ENCODE data around the gene ESR2. TPM values are rescaled to one million over a fixed set of nuclear protein-coding genes. Genes with fewer than 3 reads are reported as not detected.
"Not testable (repeated sequence)": the region's sequence is repeated elsewhere in the genome, so short reads cannot be mapped to it uniquely, and the experiment has no call there.

Gene ESR2
- total and polyA plus RNA-seq, 4 experiments from 2014 or later: 0.12 to 0.59 TPM; not detected in 2

GRCh38 chr14:64184103-64184729 lies 110.0 kb downstream of the ESR2 start:
- intact Hi-C loops (cut with micrococcal nuclease): no loop called here
- Mint-ChIP-seq H3K27me3 (no peaks in the 10 kb centered on the region), H3K4me3 (no peak overlapping the region), H3K9me3 (no peaks in the 10 kb centered on the region), H3K27ac (peak overlapping the region in 5 of 7 donors; percentile 9 to 75 (median 53)), H3K4me1 (peaks cover 0 to 5% (median 2%) of the 10 kb centered on the region in 4 donors), H3K36me3 (peaks cover 65 to 68% of the 10 kb centered on the region in 2 donors)
- Histone ChIP-seq H3K36me3 (ENCODE audit: insufficient read depth, low read length) (peaks cover 34% of the 10 kb centered on the region), H3K9me3 (ENCODE audit: control insufficient read depth in 1 of 2, low read length in 2 of 2) (no peaks in the 10 kb centered on the region), H3K27ac (ENCODE audit: low read depth, low read length) (no peak overlapping the region), H3K27me3 (ENCODE audit: insufficient read depth, low read length) (no peaks in the 10 kb centered on the region), H3K4me3 (ENCODE audit: low read length in 2 of 2) (no peak overlapping the region), H3K4me1 (ENCODE audit: insufficient read depth, low read length) (no peaks in the 10 kb centered on the region)
- POLR2A ChIA-PET (ENCODE audit: partially characterized antibody): no interaction called here
- no peak for DNase-seq
- CTCF ChIA-PET (ENCODE audit: partially characterized antibody): no interaction called here

- H3K9me3 Mint-ChIP-seq; POLR2A ChIA-PET (ENCODE audit: partially characterized antibody); H3K4me3 ChIP-seq (ENCODE audit: low read length in 2 of 2); CTCF ChIA-PET (ENCODE audit: partially characterized antibody); H3K4me1 ChIP-seq (ENCODE audit: insufficient read depth, low read length); DNase-seq; H3K4me3 Mint-ChIP-seq; H3K4me1 Mint-ChIP-seq; H3K27ac Mint-ChIP-seq; H3K9me3 ChIP-seq (ENCODE audit: control insufficient read depth in 1 of 2, low read length in 2 of 2); H3K27ac ChIP-seq (ENCODE audit: low read depth, low read length); H3K27me3 Mint-ChIP-seq; intact Hi-C loops (cut with micrococcal nuclease); H3K27me3 ChIP-seq (ENCODE audit: insufficient read depth, low read length): not testable (repeated sequence)
- H3K36me3 ChIP-seq (ENCODE audit: insufficient read depth, low read length): peaks cover 29% of the 10 kb centered on the region
- H3K36me3 Mint-ChIP-seq: peaks cover 61 to 63% of the 10 kb centered on the region in 2 donors
These were observed 111.3 kb downstream of the ESR2 start for GRCh38 chr14:64182908-64183307.

- peaks cover 48 to 61% of the 10 kb centered on the region in 2 donors for H3K36me3 Mint-ChIP-seq
- peaks cover 27% of the 10 kb centered on the region for H3K36me3 ChIP-seq (ENCODE audit: insufficient read depth, low read length)
- CTCF ChIA-PET (ENCODE audit: partially characterized antibody): interaction anchor here (1.1 kb wide), 1 partner anchor 48 kb away, joined by 3 read pairs; no protein-coding TSS in a partner anchor
These were observed 115.4 kb downstream of the ESR2 start for GRCh38 chr14:64178814-64179213.

GRCh38 chr14:64176330-64176729 lies 117.8 kb downstream of the ESR2 start:
- Mint-ChIP-seq H3K27ac (peak overlapping the region in 4 of 7 donors; percentile 23 to 86 (median 63)), H3K36me3 (peaks cover 49 to 74% of the 10 kb centered on the region in 2 donors)

More at GRCh38 chr14:64178814-64179213, 115.4 kb downstream of the ESR2 start:
- Mint-ChIP-seq H3K4me3 (no peak overlapping the region), H3K27me3 (no peaks in the 10 kb centered on the region), H3K27ac (peak overlapping the region in 3 of 7 donors; percentile 22 to 35 (median 30)), H3K9me3 (no peaks in the 10 kb centered on the region), H3K4me1 (peaks cover 0 to 12% (median 3%) of the 10 kb centered on the region in 4 donors)
- no peak for DNase-seq
- Histone ChIP-seq H3K27ac (ENCODE audit: low read depth, low read length) (no peak overlapping the region), H3K4me3 (ENCODE audit: low read length in 2 of 2) (no peak overlapping the region), H3K9me3 (ENCODE audit: control insufficient read depth in 1 of 2, low read length in 2 of 2) (no peaks in the 10 kb centered on the region), H3K4me1 (ENCODE audit: insufficient read depth, low read length) (no peaks in the 10 kb centered on the region), H3K27me3 (ENCODE audit: insufficient read depth, low read length) (no peaks in the 10 kb centered on the region)
- POLR2A ChIA-PET (ENCODE audit: partially characterized antibody): no interaction called here
- intact Hi-C loops (cut with micrococcal nuclease): no loop called here

GRCh38 chr14:64174922-64175782 lies 119.0 kb downstream of the ESR2 start:
- intact Hi-C loops (cut with micrococcal nuclease): no loop called here
- Histone ChIP-seq H3K36me3 (ENCODE audit: insufficient read depth, low read length) (peaks cover 32% of the 10 kb centered on the region), H3K9me3 (ENCODE audit: control insufficient read depth in 1 of 2, low read length in 2 of 2) (no peaks in the 10 kb centered on the region), H3K27me3 (ENCODE audit: insufficient read depth, low read length) (no peaks in the 10 kb centered on the region), H3K4me1 (ENCODE audit: insufficient read depth, low read length) (no peaks in the 10 kb centered on the region), H3K4me3 (ENCODE audit: low read length in 2 of 2) (no peak overlapping the region), H3K27ac (ENCODE audit: low read depth, low read length) (no peak overlapping the region)
- H3K4me1 Mint-ChIP-seq: peaks cover 0 to 18% (median 6%) of the 10 kb centered on the region in 4 donors
- no peaks in the 10 kb centered on the region for H3K27me3 Mint-ChIP-seq
- ChIA-PET CTCF (ENCODE audit: partially characterized antibody) (interaction anchor here (1.2 kb wide), 1 partner anchor 128 kb away, joined by 3 read pairs; no protein-coding TSS in a partner anchor), POLR2A (ENCODE audit: partially characterized antibody) (no interaction called here)
- H3K36me3 Mint-ChIP-seq: peaks cover 51 to 74% of the 10 kb centered on the region in 2 donors
- no peak overlapping the region for H3K4me3 Mint-ChIP-seq
- DNase-seq: no peak
- H3K27ac Mint-ChIP-seq: peak overlapping the region in 6 of 7 donors; percentile 5 to 77 (median 34)
- H3K9me3 Mint-ChIP-seq: no peaks in the 10 kb centered on the region

More at GRCh38 chr14:64176330-64176729, 117.8 kb downstream of the ESR2 start:
- Histone ChIP-seq H3K9me3 (ENCODE audit: control insufficient read depth in 1 of 2, low read length in 2 of 2) (no peaks in the 10 kb centered on the region), H3K27me3 (ENCODE audit: insufficient read depth, low read length) (no peaks in the 10 kb centered on the region), H3K36me3 (ENCODE audit: insufficient read depth, low read length) (peaks cover 29% of the 10 kb centered on the region), H3K4me1 (ENCODE audit: insufficient read depth, low read length) (no peaks in the 10 kb centered on the region), H3K27ac (ENCODE audit: low read depth, low read length) (no peak overlapping the region), H3K4me3 (ENCODE audit: low read length in 2 of 2) (no peak overlapping the region)
- peaks cover 0 to 18% (median 6%) of the 10 kb centered on the region in 4 donors for H3K4me1 Mint-ChIP-seq
- intact Hi-C loops (cut with micrococcal nuclease): no loop called here
- no peak for DNase-seq
- ChIA-PET CTCF (ENCODE audit: partially characterized antibody) (no interaction called here), POLR2A (ENCODE audit: partially characterized antibody) (interaction anchor here (0.7 kb wide), 1 partner anchor 20 kb away, joined by 3 read pairs; no protein-coding TSS in a partner anchor)
- no peaks in the 10 kb centered on the region for H3K9me3 Mint-ChIP-seq
- H3K27me3 Mint-ChIP-seq: no peaks in the 10 kb centered on the region
- no peak overlapping the region for H3K4me3 Mint-ChIP-seq

GRCh38 chr14:64170181-64170580 lies 124.0 kb downstream of the ESR2 start:
- CTCF ChIA-PET (ENCODE audit: partially characterized antibody): interaction anchor here (0.6 to 1.1 kb wide), 2 partner anchors 135 to 333 kb away, joined by 3 to 4 read pairs; no protein-coding TSS in a partner anchor
- POLR2A ChIA-PET (ENCODE audit: partially characterized antibody): no interaction called here
- intact Hi-C loops (cut with micrococcal nuclease): no loop called here

GRCh38 chr14:64159588-64159987 lies 134.6 kb downstream of the ESR2 start:
- no peaks in the 10 kb centered on the region for H3K4me1 Mint-ChIP-seq
- no peak for DNase-seq
- Histone ChIP-seq H3K27me3 (ENCODE audit: insufficient read depth, low read length) (no peaks in the 10 kb centered on the region), H3K4me1 (ENCODE audit: insufficient read depth, low read length) (no peaks in the 10 kb centered on the region), H3K9me3 (ENCODE audit: control insufficient read depth in 1 of 2, low read length in 2 of 2) (no peaks in the 10 kb centered on the region), H3K27ac (ENCODE audit: low read depth, low read length) (no peak overlapping the region), H3K4me3 (ENCODE audit: low read length in 2 of 2) (no peak overlapping the region), H3K36me3 (ENCODE audit: insufficient read depth, low read length) (peaks cover 51% of the 10 kb centered on the region)
- H3K27ac Mint-ChIP-seq: no peak overlapping the region
- H3K4me3 Mint-ChIP-seq: no peak overlapping the region
- ChIA-PET POLR2A (ENCODE audit: partially characterized antibody) (no interaction called here), CTCF (ENCODE audit: partially characterized antibody) (interaction anchor here (1.0 kb wide), 1 partner anchor 135 kb away, joined by 3 read pairs; no protein-coding TSS in a partner anchor)
- no peaks in the 10 kb centered on the region for H3K27me3 Mint-ChIP-seq
- H3K9me3 Mint-ChIP-seq: no peaks in the 10 kb centered on the region
- intact Hi-C loops (cut with micrococcal nuclease): no loop called here
- H3K36me3 Mint-ChIP-seq: peaks cover 68 to 85% of the 10 kb centered on the region in 2 donors

More at GRCh38 chr14:64170181-64170580, 124.0 kb downstream of the ESR2 start:
- no peak overlapping the region for H3K4me3 ChIP-seq (ENCODE audit: low read length in 2 of 2)
- Mint-ChIP-seq H3K27ac (no peak overlapping the region), H3K9me3 (no peaks in the 10 kb centered on the region), H3K4me1 (peaks cover 0 to 8% (median 3%) of the 10 kb centered on the region in 4 donors), H3K4me3 (no peak overlapping the region), H3K27me3 (no peaks in the 10 kb centered on the region), H3K36me3 (peaks cover 63 to 76% of the 10 kb centered on the region in 2 donors)
- no peaks in the 10 kb centered on the region for H3K9me3 ChIP-seq (ENCODE audit: control insufficient read depth in 1 of 2, low read length in 2 of 2)
- H3K36me3 ChIP-seq (ENCODE audit: insufficient read depth, low read length): peaks cover 54% of the 10 kb centered on the region
- no peak for DNase-seq
- H3K27ac ChIP-seq (ENCODE audit: low read depth, low read length): no peak overlapping the region
- no peaks in the 10 kb centered on the region for H3K27me3 ChIP-seq (ENCODE audit: insufficient read depth, low read length)
- H3K4me1 ChIP-seq (ENCODE audit: insufficient read depth, low read length): no peaks in the 10 kb centered on the region
